WTC11 (cell line): ENCODE results near the gene NSMF. TPM values are rescaled to one million over a fixed set of nuclear protein-coding genes. Genes with fewer than 3 reads are reported as not detected.

Experiments used
- ATAC-seq: fragments of 200-7000 bp; cut with Tn5 transposase; 2 replicates; pipeline ENCODE4 v1.10.0; 2021; ENCODE audit warnings: mild to moderate bottlenecking, moderate library complexity
- CTCF ChIA-PET: fragments of 300-600 bp; sonication (Branson Sonifier 250); formaldehyde crosslinking; loops from one replicate; lab custom pipeline; 2021; ENCODE audit warnings: antibody characterized with exemption; lab: Charles Lee
- POLR2A ChIA-PET: fragments of 350-600 bp; sonication (Branson Sonifier 250); formaldehyde crosslinking; loops from one replicate; lab custom pipeline; 2021; ENCODE audit warnings: antibody characterized with exemption; lab: Charles Lee
- DNase-seq: peaks from one replicate; pipeline ENCODE4 v3.0.0; 2021; ENCODE audit warnings: low spot score
- H3K27ac Mint-ChIP-seq: 2 replicates; pipeline ENCODE4 v1.8.0; 2021; ENCODE audit warnings: mixed read lengths
- H3K27me3 Mint-ChIP-seq: 2 replicates; pipeline ENCODE4 v1.8.0; 2021; ENCODE audit warnings: low read depth, mild to moderate bottlenecking, moderate library complexity, mixed read lengths
- H3K36me3 Mint-ChIP-seq: 2 replicates; pipeline ENCODE4 v1.8.0; 2021; ENCODE audit warnings: mixed read lengths
- H3K4me1 Mint-ChIP-seq: 2 replicates; pipeline ENCODE4 v1.8.0; 2022; ENCODE audit warnings: mixed read lengths
- H3K4me3 Mint-ChIP-seq: 2 replicates; pipeline ENCODE4 v1.8.0; 2021; ENCODE audit warnings: mild to moderate bottlenecking, moderate library complexity, mixed read lengths
- H3K9me3 Mint-ChIP-seq: 2 replicates; pipeline ENCODE4 v1.8.0; 2021; ENCODE audit warnings: mixed read lengths
- AFF4 ChIP-seq: sonication (generic); formaldehyde crosslinking; IDR thresholded peaks from 2 replicates; pipeline ENCODE4 v1.8.1; 2023; ENCODE audit warnings: mild to moderate bottlenecking, missing genetic modification reagents, borderline replicate concordance
- ARID4B ChIP-seq: sonication (generic); formaldehyde crosslinking; IDR thresholded peaks from 2 replicates; pipeline ENCODE4 v1.8.0; 2023; ENCODE audit warnings: missing genetic modification reagents, mild to moderate bottlenecking, borderline replicate concordance
- ATF1 ChIP-seq: sonication (generic); formaldehyde crosslinking; IDR thresholded peaks from 2 replicates; pipeline ENCODE4 v1.8.1; 2023; ENCODE audit warnings: mild to moderate bottlenecking, moderate library complexity, missing genetic modification reagents
- ATF6 ChIP-seq: sonication (generic); formaldehyde crosslinking; IDR thresholded peaks from 2 replicates; pipeline ENCODE4 v1.8.1; 2023; ENCODE audit warnings: mild to moderate bottlenecking, missing genetic modification reagents
- E2F5 ChIP-seq: sonication (generic); formaldehyde crosslinking; IDR thresholded peaks from 2 replicates; pipeline ENCODE4 v1.8.1; 2022; ENCODE audit warnings: mild to moderate bottlenecking, moderate library complexity, missing genetic modification reagents
- ERG ChIP-seq: fragments of 250-450 bp; sonication (Bioruptor Pico); IDR thresholded peaks from 2 replicates; pipeline ENCODE4 v1.8.0; 2021; ENCODE audit warnings: mild to moderate bottlenecking
- FOXK1 ChIP-seq: sonication (generic); formaldehyde crosslinking; IDR thresholded peaks from 2 replicates; pipeline ENCODE4 v1.8.0; 2022; ENCODE audit warnings: mild to moderate bottlenecking, moderate library complexity, missing genetic modification reagents
- FOXP1 ChIP-seq: sonication (generic); formaldehyde crosslinking; IDR thresholded peaks from 2 replicates; pipeline ENCODE4 v1.8.0; 2022; ENCODE audit warnings: missing genetic modification reagents, mild to moderate bottlenecking, moderate library complexity, borderline replicate concordance
- IRF2 ChIP-seq: sonication (generic); formaldehyde crosslinking; IDR thresholded peaks from 2 replicates; pipeline ENCODE4 v1.8.0; 2022; ENCODE audit warnings: low read depth, missing genetic modification reagents, borderline replicate concordance
- JUN ChIP-seq: sonication (generic); formaldehyde crosslinking; IDR thresholded peaks from 2 replicates; pipeline ENCODE4 v1.8.0; 2023; ENCODE audit warnings: mild to moderate bottlenecking, missing genetic modification reagents
- MYBL2 ChIP-seq: sonication (generic); formaldehyde crosslinking; IDR thresholded peaks from 2 replicates; pipeline ENCODE4 v1.8.1; 2023; ENCODE audit warnings: mild to moderate bottlenecking, moderate library complexity, missing genetic modification reagents
- SMAD3 ChIP-seq: sonication (generic); formaldehyde crosslinking; IDR thresholded peaks from 2 replicates; pipeline ENCODE4 v1.8.0; 2022; ENCODE audit warnings: missing genetic modification reagents, mild to moderate bottlenecking, borderline replicate concordance
- SP1 ChIP-seq: sonication (generic); formaldehyde crosslinking; conservative IDR thresholded peaks from 2 replicates; pipeline ENCODE4 v1.8.1; 2022; ENCODE audit warnings: missing genetic modification reagents
- TP53 ChIP-seq: sonication (generic); formaldehyde crosslinking; IDR thresholded peaks from 2 replicates; pipeline ENCODE4 v1.8.1; 2023; ENCODE audit warnings: mild to moderate bottlenecking, missing genetic modification reagents
- USF2 ChIP-seq: sonication (generic); formaldehyde crosslinking; IDR thresholded peaks from 2 replicates; pipeline ENCODE4 v1.8.1; 2023; ENCODE audit warnings: mild to moderate bottlenecking, missing genetic modification reagents, moderate library complexity
- ZBTB43 ChIP-seq: sonication (generic); formaldehyde crosslinking; IDR thresholded peaks from 2 replicates; pipeline ENCODE4 v1.8.1; 2023; ENCODE audit warnings: mild to moderate bottlenecking, missing genetic modification reagents
- ZNF232 ChIP-seq: sonication (generic); formaldehyde crosslinking; IDR thresholded peaks from 2 replicates; pipeline ENCODE4 v1.8.0; 2022; ENCODE audit warnings: mild to moderate bottlenecking, missing genetic modification reagents
- ZNF281 ChIP-seq: sonication (generic); formaldehyde crosslinking; IDR thresholded peaks from 2 replicates; pipeline ENCODE4 v1.8.0; 2023; ENCODE audit warnings: mild to moderate bottlenecking, missing genetic modification reagents
- ZNF317 ChIP-seq: sonication (generic); formaldehyde crosslinking; IDR thresholded peaks from 2 replicates; pipeline ENCODE4 v1.8.1; 2023; ENCODE audit warnings: low read depth, mild to moderate bottlenecking, moderate library complexity, missing genetic modification reagents, borderline replicate concordance
- ZNF416 ChIP-seq: fragments of 250-450 bp; sonication (Bioruptor Pico); IDR thresholded peaks from 2 replicates; pipeline ENCODE4 v1.9.0; 2021; ENCODE audit warnings: mild to moderate bottlenecking, inconsistent platforms
- total RNA-seq: library from RNA; stranded (reverse); gene quantifications from 3 replicates; pipeline ENCODE4 v1.2.3, GENCODE V29; 2021

Gene NSMF
- total RNA-seq, 1 experiment from 2014 or later, result 61.9 TPM

- no peak for TF ChIP-seq ARID4B
- no peak for TF ChIP-seq ZNF281
- no peak for TF ChIP-seq AFF4 (CRISPR knock-in tag)
- TF ChIP-seq USF2, result no peak
- TF ChIP-seq FOXP1, result no peak
These were observed 40.3 kb upstream of the NSMF start (continued) for GRCh38 chr9:137499416-137499815.

- H3K27ac Mint-ChIP-seq, result no peak overlapping the region
- DNase-seq (no peak), ATAC-seq (no peak)
- H3K27me3 Mint-ChIP-seq, result peaks cover 13% of the 10 kb centered on the region
- peaks cover 17% of the 10 kb centered on the region for H3K9me3 Mint-ChIP-seq
- H3K36me3 Mint-ChIP-seq, result peaks cover 16% of the 10 kb centered on the region
- TF ChIP-seq ZNF317 (no peak), JUN (no peak), E2F5 (CRISPR knock-in tag) (no peak), IRF2 (CRISPR knock-in tag) (no peak), ATF6 (no peak), SMAD3 (no peak), TP53 (CRISPR knock-in tag) (no peak), ZBTB43 (CRISPR knock-in tag) (no peak), MYBL2 (CRISPR knock-in tag) (no peak), ATF1 (CRISPR knock-in tag) (no peak), ERG (no peak), FOXK1 (CRISPR knock-in tag) (no peak), ZNF232 (CRISPR knock-in tag) (no peak), ZNF416 (CRISPR knock-in tag) (no peak), SP1 (CRISPR knock-in tag) (no peak)
- ChIA-PET POLR2A (no interaction called here), CTCF (interaction anchor here (1.5 kb wide), 1 partner anchor 12 kb away, joined by 3 read pairs; no protein-coding TSS in a partner anchor)
- H3K4me1 Mint-ChIP-seq, result no peaks in the 10 kb centered on the region
- H3K4me3 Mint-ChIP-seq, result no peak overlapping the region
These were observed 39.6 kb upstream of the NSMF start for GRCh38 chr9:137498720-137499150.
